Measurements from ENCODE around the gene PBX3.

The PBX3 gene

DNA sequence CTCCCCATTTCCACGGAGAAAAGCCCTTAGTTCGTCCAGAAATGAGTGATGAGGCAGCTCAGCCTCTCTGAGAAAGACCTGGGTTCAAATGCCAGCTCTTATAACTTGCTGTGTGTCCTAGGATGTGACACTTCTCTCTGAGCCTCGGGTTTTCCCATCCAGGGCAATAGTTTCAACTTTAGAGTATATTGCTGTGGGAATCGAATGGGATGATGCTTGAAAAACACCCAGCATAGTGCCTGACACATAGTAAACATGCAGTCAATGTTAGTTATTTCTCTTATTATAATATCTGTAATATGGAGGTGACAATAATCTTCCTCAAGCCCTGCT is 39.7 kb upstream of the PBX3 start:
- peak overlapping the region; percentile 94 for H3K4me3 ChIP-seq (ENCODE audit: low read depth, low read length)
- TF ChIP-seq, protein P1, sequence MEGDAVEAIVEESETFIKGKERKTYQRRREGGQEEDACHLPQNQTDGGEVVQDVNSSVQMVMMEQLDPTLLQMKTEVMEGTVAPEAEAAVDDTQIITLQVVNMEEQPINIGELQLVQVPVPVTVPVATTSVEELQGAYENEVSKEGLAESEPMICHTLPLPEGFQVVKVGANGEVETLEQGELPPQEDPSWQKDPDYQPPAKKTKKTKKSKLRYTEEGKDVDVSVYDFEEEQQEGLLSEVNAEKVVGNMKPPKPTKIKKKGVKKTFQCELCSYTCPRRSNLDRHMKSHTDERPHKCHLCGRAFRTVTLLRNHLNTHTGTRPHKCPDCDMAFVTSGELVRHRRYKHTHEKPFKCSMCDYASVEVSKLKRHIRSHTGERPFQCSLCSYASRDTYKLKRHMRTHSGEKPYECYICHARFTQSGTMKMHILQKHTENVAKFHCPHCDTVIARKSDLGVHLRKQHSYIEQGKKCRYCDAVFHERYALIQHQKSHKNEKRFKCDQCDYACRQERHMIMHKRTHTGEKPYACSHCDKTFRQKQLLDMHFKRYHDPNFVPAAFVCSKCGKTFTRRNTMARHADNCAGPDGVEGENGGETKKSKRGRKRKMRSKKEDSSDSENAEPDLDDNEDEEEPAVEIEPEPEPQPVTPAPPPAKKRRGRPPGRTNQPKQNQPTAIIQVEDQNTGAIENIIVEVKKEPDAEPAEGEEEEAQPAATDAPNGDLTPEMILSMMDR (IDR thresholded peaks at IDR 0.05; ENCODE audit: low read depth, low read length) = no peak

DNA sequence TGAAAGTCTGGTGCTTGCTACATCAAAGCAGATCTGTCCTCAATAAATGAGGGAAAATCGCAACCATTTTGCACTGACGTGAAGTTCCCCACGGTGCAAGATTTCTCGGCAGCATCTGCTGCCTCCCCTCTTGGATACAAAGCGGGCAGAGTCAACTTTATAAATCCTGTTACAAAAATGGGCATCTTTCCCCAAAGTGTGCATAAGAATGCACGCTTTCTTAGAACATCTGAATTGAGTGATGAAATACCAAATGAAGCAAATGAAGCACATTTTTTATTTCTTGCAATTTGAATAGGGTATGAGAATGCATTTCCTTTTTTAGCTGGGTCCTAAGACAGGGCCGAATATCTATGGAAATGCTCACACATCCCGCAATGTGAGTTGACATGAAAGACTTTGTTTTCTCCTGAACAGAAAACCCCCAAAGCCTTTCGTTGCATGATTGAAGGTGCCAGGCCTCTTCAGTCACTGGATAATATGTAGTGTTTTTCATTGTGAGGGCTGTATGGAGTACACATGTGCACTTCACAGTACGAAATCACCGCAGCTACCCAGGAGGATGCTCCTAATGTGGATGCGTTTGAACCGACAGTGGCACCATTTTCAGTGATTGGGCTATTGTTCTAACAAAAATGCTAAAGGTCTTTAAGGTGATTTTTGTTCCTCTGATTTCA is 20.6 kb upstream of the PBX3 start:
- no peak overlapping the region for H3K4me3 ChIP-seq (ENCODE audit: low read depth, low read length)
- TF ChIP-seq, protein P1 (IDR thresholded peaks at IDR 0.05; ENCODE audit: low read depth, low read length) = no peak

DNA sequence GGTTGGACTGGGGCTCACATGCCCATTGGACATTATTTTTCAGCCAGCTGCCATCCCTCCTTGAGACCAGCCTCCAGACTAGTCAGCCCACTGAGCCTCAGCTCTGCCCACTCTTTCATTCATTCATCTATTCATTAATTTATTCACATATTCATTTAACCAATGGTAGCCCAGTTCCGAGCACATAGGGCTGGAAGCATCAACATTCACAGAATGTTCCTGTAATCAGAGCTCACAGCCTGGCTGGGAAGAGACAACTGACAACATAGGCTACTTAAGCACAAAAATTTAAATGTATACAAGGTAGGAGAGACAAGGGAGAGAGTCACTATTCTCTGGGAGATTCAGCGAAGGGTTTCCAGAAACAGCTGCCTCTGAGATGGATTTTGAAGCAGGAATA is 17.0 kb upstream of the PBX3 start:
- no peak overlapping the region for H3K4me3 ChIP-seq (ENCODE audit: low read depth, low read length)
- TF ChIP-seq, protein P1 (IDR thresholded peaks at IDR 0.05; ENCODE audit: low read depth, low read length) = no peak

DNA sequence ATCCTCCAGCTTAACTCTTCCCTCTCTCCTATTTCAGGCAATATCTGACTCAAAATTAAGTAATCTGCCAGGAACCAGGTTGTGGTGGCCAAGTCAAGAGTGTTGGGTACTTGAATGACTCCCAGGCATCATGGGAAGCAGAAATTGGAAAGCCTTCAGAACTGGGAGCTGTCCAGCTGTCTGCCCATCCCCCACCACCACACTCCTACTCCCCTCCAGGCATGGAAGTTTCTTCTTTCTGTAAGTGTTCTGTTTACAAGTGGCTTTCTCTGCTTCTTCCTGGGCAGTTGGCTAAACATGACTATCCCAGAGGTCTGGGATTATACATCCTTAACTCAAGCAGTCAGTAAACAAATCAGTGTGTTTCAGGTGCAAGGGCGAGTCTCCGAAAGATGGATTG is 14.6 kb upstream of the PBX3 start:
- H3K4me3 ChIP-seq (ENCODE audit: low read depth, low read length) = no peak overlapping the region
- TF ChIP-seq, protein P1 (IDR thresholded peaks at IDR 0.05; ENCODE audit: low read depth, low read length) = no peak

DNA sequence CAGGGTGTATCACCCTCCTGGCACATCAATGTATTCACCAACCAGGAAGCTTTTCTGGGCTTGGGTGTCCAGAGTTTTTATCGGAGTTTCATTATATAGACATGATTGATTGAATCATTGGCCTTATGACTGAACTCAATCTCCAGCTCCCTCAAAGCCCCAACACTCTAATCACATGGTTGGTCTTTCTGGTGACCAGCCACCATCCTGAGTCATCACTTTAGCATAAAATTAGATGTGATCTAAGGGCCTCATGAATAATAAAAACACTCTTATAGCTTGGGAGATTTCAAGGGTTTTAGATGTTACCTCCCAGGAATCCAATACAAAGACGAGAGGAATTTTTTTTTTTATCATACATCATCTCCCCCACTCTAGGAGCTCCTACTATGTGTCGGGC is 7.7 kb upstream of the PBX3 start:
- TF ChIP-seq, protein P1 (IDR thresholded peaks at IDR 0.05; ENCODE audit: low read depth, low read length) = no peak
- no peak overlapping the region for H3K4me3 ChIP-seq (ENCODE audit: low read depth, low read length)

DNA sequence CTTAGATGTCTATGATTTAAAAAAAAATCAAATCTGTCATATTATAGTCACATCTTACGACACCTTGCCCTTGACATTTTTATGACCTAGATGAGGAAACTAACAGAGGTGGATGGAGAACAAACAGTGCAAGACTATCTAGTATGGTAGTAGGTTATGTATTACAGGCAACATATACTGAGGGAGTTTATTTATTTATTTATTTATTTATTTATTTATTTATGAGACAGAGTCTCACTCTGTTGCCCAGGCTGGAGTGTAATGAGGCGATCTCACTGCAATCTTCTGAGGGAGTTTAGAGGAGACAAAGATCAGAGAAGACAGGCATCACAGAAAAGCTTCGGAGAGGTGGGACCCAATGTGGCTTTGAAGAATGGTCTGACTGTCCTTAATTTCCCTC is 4.5 kb upstream of the PBX3 start:
- TF ChIP-seq, protein P1 (IDR thresholded peaks at IDR 0.05; ENCODE audit: low read depth, low read length) = no peak
- H3K4me3 ChIP-seq (ENCODE audit: low read depth, low read length) = no peak overlapping the region

DNA sequence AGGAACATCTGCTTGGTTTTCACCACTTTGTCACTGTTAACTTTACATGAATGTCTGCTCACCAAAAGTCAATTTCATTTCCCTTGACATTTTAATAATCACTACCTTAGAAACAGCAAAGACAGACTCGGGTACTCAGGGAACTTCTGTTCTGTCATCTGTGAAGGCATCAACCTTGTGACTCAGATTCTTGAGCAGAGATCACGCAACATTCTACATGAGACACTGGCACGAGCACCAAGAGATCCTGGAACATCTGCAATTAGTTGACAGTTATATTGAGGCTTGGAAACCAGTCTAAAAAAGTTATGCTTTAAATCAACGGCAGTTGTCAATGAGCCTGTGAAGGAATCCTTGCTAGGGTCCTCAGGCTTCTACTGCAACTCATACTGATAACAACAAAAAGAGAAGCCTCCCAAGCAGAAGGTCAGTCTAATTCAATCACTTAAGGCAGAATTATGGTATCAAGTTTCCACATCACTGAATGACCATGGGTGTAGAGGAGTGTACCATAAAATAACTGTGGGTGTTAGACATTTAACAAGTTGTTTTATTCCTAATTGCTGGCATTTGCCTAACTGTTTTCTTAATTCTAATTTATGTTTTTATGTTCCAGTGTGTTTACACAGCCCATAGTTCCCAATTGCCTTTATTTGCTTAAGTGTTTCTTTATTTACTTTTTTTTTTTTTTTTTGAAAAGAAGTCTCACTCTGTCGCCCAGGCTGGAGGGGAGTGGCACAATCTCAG is 3.3 kb upstream of the PBX3 start:
- H3K4me3 ChIP-seq (ENCODE audit: low read depth, low read length) = no peak overlapping the region
- TF ChIP-seq, protein P1 (IDR thresholded peaks at IDR 0.05; ENCODE audit: low read depth, low read length) = no peak

All from WI38 (cell line).